Measurements from ENCODE around the gene LANCL3. TPM values are rescaled to one million over a fixed set of nuclear protein-coding genes. Genes with fewer than 3 reads are reported as not detected.

The LANCL3 gene
- total and polyA plus RNA-seq, 11 donors: 0.08 to 2.2 (median 0.24) TPM

- no peak for DNase-seq
- peaks cover 0 to 11% (median 0%) of the 10 kb centered on the region in 9 donors for H3K27me3 ChIP-seq
- TF ChIP-seq POLR2A (IDR thresholded peaks at IDR 0.05): no peak
- TF ChIP-seq CTCF (IDR thresholded peaks at IDR 0.05): no peak
- H3K27ac ChIP-seq: peak overlapping the region; percentile 51 to 89 (median 75)
- 66 to 77% (median 72%) methylated on average over 3 of the region's 3 CpGs for WGBS, 4 donors
- H3K36me3 ChIP-seq: no peaks in the 10 kb centered on the region
- peak overlapping the region in 9 of 12 donors; percentile 41 to 63 (median 56) for H3K4me3 ChIP-seq
- no peaks in the 10 kb centered on the region for H3K9me3 ChIP-seq
- peaks cover 0 to 3% (median 0%) of the 10 kb centered on the region in 12 donors for H3K4me1 ChIP-seq
- intact Hi-C loops (cut with DNase I): loop anchor here in 2 of 10 donors (10.0 kb wide), 2 partner anchors 80 to 110 kb away; partner anchors contain the start of gene LANCL3 (in 1 of the 2)
- ATAC-seq: peak in 2 of 4 donors; percentile 17 to 38
These were observed 113.5 kb downstream of the LANCL3 start for GRCh38 chrX:37684973-37685372.

GRCh38 chrX:37685381-37686359 lies 114.2 kb downstream of the LANCL3 start, which contains the start of gene XK:
XK (plus strand) TSS chrX:37685791; CDS start chrX:37685962, 171 bp downstream.
- Histone ChIP-seq H3K9me3 (no peaks in the 10 kb centered on the region), H3K36me3 (no peaks in the 10 kb centered on the region), H3K27ac (peak within 1 kb of the TSS; percentile 51 to 89 (median 78)), H3K4me1 (peaks cover 0 to 3% (median 0%) of the 10 kb centered on the region in 12 donors), H3K27me3 (peaks cover 0 to 14% (median 0%) of the 10 kb centered on the region in 9 donors), H3K4me3 (peak within 1 kb of the TSS in 11 of 12 donors; percentile 39 to 63 (median 56))
- peak; percentile 18 to 74 (median 52) for DNase-seq
- peak; percentile 48 to 86 (median 72) for ATAC-seq
- TF ChIP-seq POLR2A (IDR thresholded peaks at IDR 0.05) (no peak), CTCF (IDR thresholded peaks at IDR 0.05) (no peak)
- WGBS, 4 donors: 3 to 48% (median 21%) methylated on average over 40 to 100 of the region's 100 CpGs
- intact Hi-C loops (cut with DNase I): loop anchor here in 2 of 10 donors (10.0 kb wide), 2 partner anchors 81 to 111 kb away; partner anchors contain the start of gene LANCL3 (in 1 of the 2)

GRCh38 chrX:37686369-37686995 lies 115.0 kb downstream of the LANCL3 start:
- peak in 1 of 4 donors; percentile 33 for ATAC-seq
- TF ChIP-seq POLR2A (IDR thresholded peaks at IDR 0.05) (no peak), CTCF (IDR thresholded peaks at IDR 0.05) (no peak)
- WGBS, 4 donors: 61 to 66% (median 65%) methylated on average over 9 of the region's 9 CpGs
- Histone ChIP-seq H3K27ac (peak overlapping the region; percentile 51 to 89 (median 78)), H3K4me3 (peak overlapping the region in 11 of 12 donors; percentile 39 to 63 (median 56)), H3K36me3 (no peaks in the 10 kb centered on the region), H3K4me1 (peaks cover 0 to 3% (median 0%) of the 10 kb centered on the region in 12 donors), H3K27me3 (peaks cover 0 to 14% (median 0%) of the 10 kb centered on the region in 9 donors), H3K9me3 (no peaks in the 10 kb centered on the region)
- intact Hi-C loops (cut with DNase I): loop anchor here in 2 of 10 donors (10.0 kb wide), 2 partner anchors 82 to 112 kb away; partner anchors contain the start of gene LANCL3 (in 1 of the 2)
- no peak for DNase-seq

Measured in heart left ventricle (tissue), 16 donors.